HCT116 (cell line): Measurements from ENCODE around the gene ST3GAL5. TPM values are rescaled to one million over a fixed set of nuclear protein-coding genes. Genes with fewer than 3 reads are reported as not detected.

Experiments used
- ATAC-seq: fragments of 200-7000 bp; cut with Tn5 transposase; 2 replicates; pipeline ENCODE4 v1.9.1; 2020; ENCODE audit warnings: mild to moderate bottlenecking, moderate library complexity
- BruUV-seq: library from RNA; stranded (reverse); fragments of 400-500 nt; replicated peaks from 2 replicates; lab custom pipeline; 2021; lab: Mats Ljungman, UMichigan
- CTCF ChIA-PET: fragments of 300-600 bp; sonication (Branson Sonifier 250); formaldehyde crosslinking; loops from one replicate; lab custom pipeline; 2021; ENCODE audit warnings: antibody characterized with exemption; lab: Charles Lee
- POLR2A ChIA-PET: fragments of 300-600, 350-600 bp; sonication (Branson Sonifier 250); formaldehyde crosslinking; loops from one replicate; lab custom pipeline; 2021; ENCODE audit warnings: antibody characterized with exemption; lab: Charles Lee
- RAD21 ChIA-PET, 2 experiments: fragments of 300-600 bp; sonication (Branson Sonifier 250); formaldehyde crosslinking; loops; one replicate each; lab custom pipeline; 2023; ENCODE audit warnings: low total read pairs in 2 of 2; ENCODE audit not compliant: uncharacterized antibody in 2 of 2, unreplicated experiment in 2 of 2, low non-redundant PET in 1 of 2; lab: Charles Lee
- DNase-seq: peaks from one replicate; pipeline ENCODE4 v3.0.0-alpha.2; 2010; ENCODE audit warnings: low read depth, low spot score
- H2AFZ ChIP-seq: fragments of 200-600 bp; shearing (Covaris generic), sonication (generic); 2 replicates; pipeline ENCODE4 v1.6.1; 2017; ENCODE audit warnings: low read depth, mixed run types, mixed read lengths, antibody characterized with exemption, low read length; ENCODE audit not compliant: poor library complexity, severe bottlenecking
- H3K27ac ChIP-seq: 2 replicates; pipeline ENCODE4 v1.5.1; 2012; ENCODE audit warnings: low read depth, low read length
- H3K27me3 ChIP-seq: fragments of 200-600 bp; sonication (generic); 2 replicates; pipeline ENCODE4 v1.6.1; 2016; ENCODE audit warnings: mixed run types, low read length, mixed read lengths; ENCODE audit not compliant: insufficient read depth
- H3K36me3 ChIP-seq, 2 experiments: fragments of 200-500 bp in 1 of 2; fragments of 200-600 bp in 1 of 2; sonication (Bioruptor generic) in 1 of 2; sonication (generic) in 1 of 2; 2 replicates each; pipeline versions ENCODE4 v1.5.1 to v1.6.1; 2014 to 2016; ENCODE audit warnings: low read length in 2 of 2, inconsistent platforms in 1 of 2, mixed read lengths in 1 of 2, mixed run types in 1 of 2; ENCODE audit not compliant: insufficient read depth in 2 of 2, control insufficient read depth in 1 of 2
- H3K4me1 ChIP-seq, 2 experiments: fragments of 200-600 bp in 1 of 2; sonication (generic) in 1 of 2; 2 replicates each; pipeline versions ENCODE4 v1.5.1 to v1.6.1; 2012 to 2017; ENCODE audit warnings: low read length in 2 of 2, inconsistent platforms in 1 of 2, mild to moderate bottlenecking in 1 of 2, mixed read lengths in 1 of 2, mixed run types in 1 of 2, moderate library complexity in 1 of 2; ENCODE audit not compliant: insufficient read depth in 2 of 2, control insufficient read depth in 1 of 2
- H3K4me2 ChIP-seq: fragments of 200-600 bp; sonication (generic); 2 replicates; pipeline ENCODE4 v1.6.1; 2017; ENCODE audit warnings: mixed run types, low read length, mixed read lengths
- H3K4me3 ChIP-seq, 2 experiments: fragments of 200-600 bp in 1 of 2; sonication (generic) in 1 of 2; replicated peaks in 1 of 2; 2 replicates each; pipeline ENCODE4 v1.5.1; 2011 to 2016; ENCODE audit warnings: low read length in 2 of 2, control low read depth in 1 of 2, low read depth in 1 of 2, mild to moderate bottlenecking in 1 of 2, mixed read lengths in 1 of 2, mixed run types in 1 of 2
- H3K79me2 ChIP-seq: fragments of 200-600 bp; sonication (generic); 2 replicates; pipeline ENCODE4 v1.6.1; 2017; ENCODE audit warnings: mild to moderate bottlenecking, mixed run types, low read length, moderate library complexity, mixed read lengths; ENCODE audit not compliant: insufficient read depth
- H3K9ac ChIP-seq: fragments of 200-600 bp; sonication (generic); 2 replicates; pipeline ENCODE4 v1.6.1; 2016; ENCODE audit warnings: low read length, mixed read lengths
- H3K9me2 ChIP-seq: fragments of 200-600 bp; sonication (generic), shearing (Covaris generic); 2 replicates; pipeline ENCODE4 v1.6.1; 2017; ENCODE audit warnings: mixed run types, mild to moderate bottlenecking, moderate library complexity; ENCODE audit not compliant: insufficient read depth
- H3K9me3 ChIP-seq, 2 experiments: fragments of 200-500 bp in 1 of 2; fragments of 200-600 bp in 1 of 2; sonication (Bioruptor generic) in 1 of 2; sonication (generic) in 1 of 2; 2 replicates each; pipeline ENCODE4 v1.6.1; 2014 to 2017; ENCODE audit warnings: low read length in 2 of 2, mixed read lengths in 2 of 2, inconsistent platforms in 1 of 2, low read depth in 1 of 2, mild to moderate bottlenecking in 1 of 2, mixed run types in 1 of 2, moderate library complexity in 1 of 2; ENCODE audit not compliant: control insufficient read depth in 1 of 2, insufficient read depth in 1 of 2
- H4K20me1 ChIP-seq: fragments of 200-600 bp; sonication (generic), shearing (Covaris generic); 2 replicates; pipeline ENCODE4 v1.6.1; 2017; ENCODE audit warnings: mixed run types, mild to moderate bottlenecking, moderate library complexity; ENCODE audit not compliant: insufficient read depth
- CBX3 ChIP-seq: IDR thresholded peaks from 2 replicates; pipeline ENCODE4 v1.6.1; 2012; ENCODE audit warnings: low read depth
- CEBPB ChIP-seq: IDR thresholded peaks from 2 replicates; pipeline ENCODE4 v1.6.1; 2012; ENCODE audit warnings: low read depth
- CTCF ChIP-seq, 3 experiments: fragments of 200-600 bp in 1 of 3; sonication (generic) in 1 of 3; IDR thresholded peaks in 2 of 3; conservative IDR thresholded peaks in 1 of 3; 2 replicates each; pipeline ENCODE4 v1.5.1; 2012 to 2017; ENCODE audit warnings: low read depth in 2 of 3, low read length in 2 of 3, antibody characterized with exemption in 1 of 3, borderline replicate concordance in 1 of 3, control low read depth in 1 of 3, mild to moderate bottlenecking in 1 of 3, mixed read lengths in 1 of 3, mixed run types in 1 of 3, moderate library complexity in 1 of 3; ENCODE audit not compliant: insufficient read depth in 1 of 3
- EGR1 ChIP-seq: IDR thresholded peaks from 2 replicates; pipeline ENCODE4 v1.6.1; 2012; ENCODE audit warnings: low read depth
- ELF1 ChIP-seq: IDR thresholded peaks from 2 replicates; pipeline ENCODE4 v1.6.1; 2012; ENCODE audit warnings: low read depth, borderline replicate concordance
- EZH2 ChIP-seq: fragments of 200-600 bp; sonication (generic); IDR thresholded peaks from 2 replicates; pipeline ENCODE4 v1.6.1; 2017; ENCODE audit warnings: antibody characterized with exemption, mixed run types
- EZH2phosphoT487 ChIP-seq: fragments of 200-600 bp; IDR thresholded peaks from 2 replicates; pipeline ENCODE4 v1.6.1; 2018; ENCODE audit warnings: antibody characterized with exemption, borderline replicate concordance
- FOSL1 ChIP-seq: IDR thresholded peaks from 2 replicates; pipeline ENCODE4 v1.6.1; 2012; ENCODE audit warnings: low read depth
- JUND ChIP-seq: IDR thresholded peaks from 2 replicates; pipeline ENCODE4 v1.6.1; 2012
- POLR2A ChIP-seq: IDR thresholded peaks from 2 replicates; pipeline ENCODE4 v1.7.0; 2011; ENCODE audit warnings: borderline replicate concordance; ENCODE audit not compliant: insufficient read depth, insufficient read length; ENCODE audit errors: extremely low read depth
- RAD21 ChIP-seq: IDR thresholded peaks from 2 replicates; pipeline ENCODE4 v1.6.1; 2012; ENCODE audit warnings: low read depth, mild to moderate bottlenecking
- SIN3A ChIP-seq: IDR thresholded peaks from 2 replicates; pipeline ENCODE4 v1.6.1; 2012; ENCODE audit warnings: low read depth
- SP1 ChIP-seq: IDR thresholded peaks from 2 replicates; pipeline ENCODE4 v1.6.1; 2012; ENCODE audit warnings: low read depth
- TCF7L2 ChIP-seq: IDR thresholded peaks from 2 replicates; pipeline ENCODE4 v1.7.0; 2011; ENCODE audit warnings: borderline replicate concordance, inconsistent platforms; ENCODE audit not compliant: insufficient read depth, insufficient read length; ENCODE audit errors: extremely low read depth
- YY1 ChIP-seq: IDR thresholded peaks from 2 replicates; pipeline ENCODE4 v1.6.1; 2011; ENCODE audit warnings: low read length, low read depth, moderate library complexity, mild to moderate bottlenecking; ENCODE audit not compliant: insufficient replicate concordance; ENCODE audit errors: extremely low read depth
- ZFX ChIP-seq: fragments of 450-650 bp; IDR thresholded peaks from 2 replicates; pipeline ENCODE4 v1.6.1; 2017
- intact Hi-C: fragments of 100-400 bp; cut with micrococcal nuclease; formaldehyde crosslinking; loops from 2 replicates; pipeline ENCODE4 v1.10.0; 2022
- total RNA-seq: library from RNA; stranded (reverse); gene quantifications from one replicate; pipeline ENCODE4 v1.2.1, GENCODE V29; 2021; ENCODE audit not compliant: unreplicated experiment
- TF ChIP-seq, protein P1 (sequence below): IDR thresholded peaks from 2 replicates; pipeline ENCODE4 v1.6.1; 2012
- TF ChIP-seq, protein P2 (sequence below): IDR thresholded peaks from 2 replicates; pipeline ENCODE4 v1.6.1; 2012; ENCODE audit warnings: low read depth
- TF ChIP-seq, protein P3 (sequence below): IDR thresholded peaks from 2 replicates; pipeline ENCODE4 v1.6.1; 2011; ENCODE audit warnings: mild to moderate bottlenecking, low read length, moderate library complexity; ENCODE audit not compliant: insufficient replicate concordance; ENCODE audit errors: extremely low read depth

ST3GAL5 gene
- total RNA-seq, 1 experiment from 2014 or later = 14.8 TPM

- no peaks in the 10 kb centered on the region for H4K20me1 ChIP-seq
- TF ChIP-seq EGR1 (no peak), SIN3A (no peak), JUND (no peak), EZH2 (no peak), TCF7L2 (no peak), EZH2phosphoT487 (no peak), POLR2A (no peak), CTCF (IDR thresholded peaks at IDR 0.05 in 2 of 3, conservative IDR thresholded peaks at IDR 0.05 in 1 of 3; ENCODE audit: borderline replicate concordance in 1 of 3, insufficient read depth in 1 of 3, low read depth in 2 of 3, low read length in 2 of 3) (no peak), RAD21 (no peak), FOSL1 (no peak), ELF1 (no peak), CBX3 (no peak), SP1 (no peak), YY1 (no peak), CEBPB (no peak), ZFX (no peak)
- TF ChIP-seq, protein P1, sequence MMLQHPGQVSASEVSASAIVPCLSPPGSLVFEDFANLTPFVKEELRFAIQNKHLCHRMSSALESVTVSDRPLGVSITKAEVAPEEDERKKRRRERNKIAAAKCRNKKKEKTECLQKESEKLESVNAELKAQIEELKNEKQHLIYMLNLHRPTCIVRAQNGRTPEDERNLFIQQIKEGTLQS = no peak
- TF ChIP-seq, protein P2, sequence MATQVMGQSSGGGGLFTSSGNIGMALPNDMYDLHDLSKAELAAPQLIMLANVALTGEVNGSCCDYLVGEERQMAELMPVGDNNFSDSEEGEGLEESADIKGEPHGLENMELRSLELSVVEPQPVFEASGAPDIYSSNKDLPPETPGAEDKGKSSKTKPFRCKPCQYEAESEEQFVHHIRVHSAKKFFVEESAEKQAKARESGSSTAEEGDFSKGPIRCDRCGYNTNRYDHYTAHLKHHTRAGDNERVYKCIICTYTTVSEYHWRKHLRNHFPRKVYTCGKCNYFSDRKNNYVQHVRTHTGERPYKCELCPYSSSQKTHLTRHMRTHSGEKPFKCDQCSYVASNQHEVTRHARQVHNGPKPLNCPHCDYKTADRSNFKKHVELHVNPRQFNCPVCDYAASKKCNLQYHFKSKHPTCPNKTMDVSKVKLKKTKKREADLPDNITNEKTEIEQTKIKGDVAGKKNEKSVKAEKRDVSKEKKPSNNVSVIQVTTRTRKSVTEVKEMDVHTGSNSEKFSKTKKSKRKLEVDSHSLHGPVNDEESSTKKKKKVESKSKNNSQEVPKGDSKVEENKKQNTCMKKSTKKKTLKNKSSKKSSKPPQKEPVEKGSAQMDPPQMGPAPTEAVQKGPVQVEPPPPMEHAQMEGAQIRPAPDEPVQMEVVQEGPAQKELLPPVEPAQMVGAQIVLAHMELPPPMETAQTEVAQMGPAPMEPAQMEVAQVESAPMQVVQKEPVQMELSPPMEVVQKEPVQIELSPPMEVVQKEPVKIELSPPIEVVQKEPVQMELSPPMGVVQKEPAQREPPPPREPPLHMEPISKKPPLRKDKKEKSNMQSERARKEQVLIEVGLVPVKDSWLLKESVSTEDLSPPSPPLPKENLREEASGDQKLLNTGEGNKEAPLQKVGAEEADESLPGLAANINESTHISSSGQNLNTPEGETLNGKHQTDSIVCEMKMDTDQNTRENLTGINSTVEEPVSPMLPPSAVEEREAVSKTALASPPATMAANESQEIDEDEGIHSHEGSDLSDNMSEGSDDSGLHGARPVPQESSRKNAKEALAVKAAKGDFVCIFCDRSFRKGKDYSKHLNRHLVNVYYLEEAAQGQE = no peak
- TF ChIP-seq, protein P3, sequence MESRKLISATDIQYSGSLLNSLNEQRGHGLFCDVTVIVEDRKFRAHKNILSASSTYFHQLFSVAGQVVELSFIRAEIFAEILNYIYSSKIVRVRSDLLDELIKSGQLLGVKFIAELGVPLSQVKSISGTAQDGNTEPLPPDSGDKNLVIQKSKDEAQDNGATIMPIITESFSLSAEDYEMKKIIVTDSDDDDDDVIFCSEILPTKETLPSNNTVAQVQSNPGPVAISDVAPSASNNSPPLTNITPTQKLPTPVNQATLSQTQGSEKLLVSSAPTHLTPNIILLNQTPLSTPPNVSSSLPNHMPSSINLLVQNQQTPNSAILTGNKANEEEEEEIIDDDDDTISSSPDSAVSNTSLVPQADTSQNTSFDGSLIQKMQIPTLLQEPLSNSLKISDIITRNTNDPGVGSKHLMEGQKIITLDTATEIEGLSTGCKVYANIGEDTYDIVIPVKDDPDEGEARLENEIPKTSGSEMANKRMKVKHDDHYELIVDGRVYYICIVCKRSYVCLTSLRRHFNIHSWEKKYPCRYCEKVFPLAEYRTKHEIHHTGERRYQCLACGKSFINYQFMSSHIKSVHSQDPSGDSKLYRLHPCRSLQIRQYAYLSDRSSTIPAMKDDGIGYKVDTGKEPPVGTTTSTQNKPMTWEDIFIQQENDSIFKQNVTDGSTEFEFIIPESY = no peak
- TF ChIP-seq, all 23 proteins: peak for 0
- Histone ChIP-seq H3K79me2 (no peaks in the 10 kb centered on the region), H3K36me3 (no peaks in the 10 kb centered on the region), H3K4me2 (no peak overlapping the region), H3K9ac (no peak overlapping the region), H3K4me3 (no peak overlapping the region), H3K27me3 (no peaks in the 10 kb centered on the region), H3K4me1 (no peaks in the 10 kb centered on the region), H3K9me2 (no peaks in the 10 kb centered on the region), H3K9me3 (no peaks in the 10 kb centered on the region), H3K27ac (no peak overlapping the region), H2AFZ (no peak overlapping the region)
- no TSS peak for BruUV-seq
- ATAC-seq = no peak
- intact Hi-C loops = no loop called here
- ChIA-PET RAD21 (no interaction called here), CTCF (interaction anchor here (5.2 kb wide), 1 partner anchor 11 kb away, joined by 19 read pairs; the partner anchor contains the start of gene ST3GAL5), POLR2A (no interaction called here)
- no peak for DNase-seq
Measured at GRCh38 chr2:85899284-85899683, 10.5 kb upstream of the ST3GAL5 start.
